Left ventricle myocardium inferior (tissue), 1 donor: ENCODE results near the gene AGBL4. TPM values are rescaled to one million over a fixed set of nuclear protein-coding genes. Genes with fewer than 3 reads are reported as not detected.

Source experiments
- DNase-seq: peaks from one replicate; pipeline ENCODE4 v3.0.0-alpha.2; 2020
- H3K27ac ChIP-seq: fragments of 200-600 bp; replicated peaks from 2 replicates; pipeline ENCODE4 v1.8.0; 2021
- H3K27me3 ChIP-seq: fragments of 200-600 bp; 2 replicates; pipeline ENCODE4 v1.8.0; 2021; ENCODE audit warnings: low read depth
- H3K36me3 ChIP-seq: fragments of 200-600 bp; 2 replicates; pipeline ENCODE4 v1.8.0; 2021
- H3K4me1 ChIP-seq: fragments of 200-600 bp; 2 replicates; pipeline ENCODE4 v1.8.0; 2021
- H3K4me3 ChIP-seq: fragments of 200-600 bp; 2 replicates; pipeline ENCODE4 v1.8.0; 2021; ENCODE audit warnings: mild to moderate bottlenecking, moderate library complexity
- H3K9me3 ChIP-seq: fragments of 200-600 bp; replicated peaks from 2 replicates; pipeline ENCODE4 v1.8.0; 2021
- intact Hi-C: fragments of 100-400 bp; cut with micrococcal nuclease; formaldehyde crosslinking; loops from one replicate; pipeline ENCODE4 v1.11.0; 2022
- total RNA-seq: library from RNA; stranded (reverse); fragmentation: NEBNext Ultra II Directional; extraction: Animal tissue kit (Norgen Biotek cat#: 25700); gene quantifications from one replicate; pipeline ENCODE4 v1.2.1, GENCODE V29; 2021
- TF ChIP-seq, protein P1 (sequence below): fragments of 200-600 bp; IDR thresholded peaks from 2 replicates; pipeline ENCODE4 v1.8.0; 2021; ENCODE audit warnings: antibody characterized with exemption, mild to moderate bottlenecking, borderline replicate concordance
- donor health status: DM: no; HTN: yes; CAD: no; lungs with severe emphysema.

The AGBL4 gene
- total RNA-seq, 1 donor from 2014 or later: 0.38 TPM

GRCh38 chr1:49906365-49906764, 117.4 kb downstream of the AGBL4 start:
- no peak for DNase-seq
- no peaks in the 10 kb centered on the region for H3K36me3 ChIP-seq
- no peak overlapping the region for H3K27ac ChIP-seq
- no peaks in the 10 kb centered on the region for H3K9me3 ChIP-seq
- intact Hi-C loops: no loop called here
- H3K4me3 ChIP-seq: no peak overlapping the region
- H3K27me3 ChIP-seq: no peaks in the 10 kb centered on the region
- TF ChIP-seq, protein P1, sequence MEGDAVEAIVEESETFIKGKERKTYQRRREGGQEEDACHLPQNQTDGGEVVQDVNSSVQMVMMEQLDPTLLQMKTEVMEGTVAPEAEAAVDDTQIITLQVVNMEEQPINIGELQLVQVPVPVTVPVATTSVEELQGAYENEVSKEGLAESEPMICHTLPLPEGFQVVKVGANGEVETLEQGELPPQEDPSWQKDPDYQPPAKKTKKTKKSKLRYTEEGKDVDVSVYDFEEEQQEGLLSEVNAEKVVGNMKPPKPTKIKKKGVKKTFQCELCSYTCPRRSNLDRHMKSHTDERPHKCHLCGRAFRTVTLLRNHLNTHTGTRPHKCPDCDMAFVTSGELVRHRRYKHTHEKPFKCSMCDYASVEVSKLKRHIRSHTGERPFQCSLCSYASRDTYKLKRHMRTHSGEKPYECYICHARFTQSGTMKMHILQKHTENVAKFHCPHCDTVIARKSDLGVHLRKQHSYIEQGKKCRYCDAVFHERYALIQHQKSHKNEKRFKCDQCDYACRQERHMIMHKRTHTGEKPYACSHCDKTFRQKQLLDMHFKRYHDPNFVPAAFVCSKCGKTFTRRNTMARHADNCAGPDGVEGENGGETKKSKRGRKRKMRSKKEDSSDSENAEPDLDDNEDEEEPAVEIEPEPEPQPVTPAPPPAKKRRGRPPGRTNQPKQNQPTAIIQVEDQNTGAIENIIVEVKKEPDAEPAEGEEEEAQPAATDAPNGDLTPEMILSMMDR: no peak
- H3K4me1 ChIP-seq: no peaks in the 10 kb centered on the region

- Histone ChIP-seq H3K36me3 (no peaks in the 10 kb centered on the region), H3K27ac (no peak overlapping the region), H3K9me3 (peaks cover 39% of the 10 kb centered on the region), H3K27me3 (no peaks in the 10 kb centered on the region), H3K4me1 (no peaks in the 10 kb centered on the region), H3K4me3 (no peak overlapping the region)
- intact Hi-C loops: no loop called here
- TF ChIP-seq, protein P1: no peak
- DNase-seq: no peak
These were observed 159.2 kb downstream of the AGBL4 start for GRCh38 chr1:49864581-49864980.

DNA sequence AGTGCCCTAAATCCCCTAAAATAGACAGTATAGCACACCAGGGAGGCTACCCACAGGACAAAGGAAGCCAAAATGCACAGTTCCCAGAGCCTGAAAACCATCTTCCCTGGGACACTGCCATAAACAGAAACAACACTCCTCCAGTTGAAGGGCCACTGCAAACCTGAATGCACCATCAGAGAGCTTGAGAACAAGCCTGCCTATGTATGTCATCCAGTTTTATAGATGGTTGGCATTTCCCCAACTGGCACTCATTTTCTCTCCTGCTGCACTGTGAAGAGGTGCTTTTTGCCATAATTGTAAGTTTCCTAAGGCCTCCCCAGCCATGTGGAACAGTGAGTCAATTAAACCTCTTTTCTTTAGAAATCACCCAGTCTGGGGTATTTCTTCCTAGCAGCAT, 169.0 kb downstream of the AGBL4 start:
- Histone ChIP-seq H3K27me3 (no peaks in the 10 kb centered on the region), H3K27ac (no peak overlapping the region), H3K4me3 (no peak overlapping the region), H3K4me1 (no peaks in the 10 kb centered on the region), H3K36me3 (no peaks in the 10 kb centered on the region), H3K9me3 (no peaks in the 10 kb centered on the region)
- intact Hi-C loops: no loop called here
- TF ChIP-seq, protein P1: no peak
- no peak for DNase-seq

DNA sequence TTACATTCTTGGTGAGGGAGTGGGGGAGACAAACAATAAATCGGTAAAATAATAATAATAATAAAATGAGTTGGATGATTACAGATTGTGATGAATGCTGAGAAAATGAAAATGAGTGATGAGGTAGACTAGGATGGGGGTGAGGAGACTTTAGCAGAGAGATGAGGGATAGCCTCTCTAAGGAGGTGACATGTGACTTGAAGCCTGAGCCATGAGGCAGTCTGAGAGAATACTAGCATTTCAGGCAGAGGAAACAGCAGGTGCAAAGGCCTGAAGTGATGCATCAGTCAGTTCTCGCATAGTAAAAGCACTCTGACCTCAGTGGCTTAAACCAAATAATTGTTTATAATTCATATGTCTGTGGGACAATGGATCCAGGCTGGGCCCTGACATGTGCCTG, 181.2 kb downstream of the AGBL4 start:
- Histone ChIP-seq H3K36me3 (no peaks in the 10 kb centered on the region), H3K9me3 (peaks cover 60% of the 10 kb centered on the region), H3K4me1 (no peaks in the 10 kb centered on the region), H3K4me3 (no peak overlapping the region), H3K27ac (no peak overlapping the region), H3K27me3 (no peaks in the 10 kb centered on the region)
- DNase-seq: no peak
- TF ChIP-seq, protein P1: no peak
- intact Hi-C loops: no loop called here

DNA sequence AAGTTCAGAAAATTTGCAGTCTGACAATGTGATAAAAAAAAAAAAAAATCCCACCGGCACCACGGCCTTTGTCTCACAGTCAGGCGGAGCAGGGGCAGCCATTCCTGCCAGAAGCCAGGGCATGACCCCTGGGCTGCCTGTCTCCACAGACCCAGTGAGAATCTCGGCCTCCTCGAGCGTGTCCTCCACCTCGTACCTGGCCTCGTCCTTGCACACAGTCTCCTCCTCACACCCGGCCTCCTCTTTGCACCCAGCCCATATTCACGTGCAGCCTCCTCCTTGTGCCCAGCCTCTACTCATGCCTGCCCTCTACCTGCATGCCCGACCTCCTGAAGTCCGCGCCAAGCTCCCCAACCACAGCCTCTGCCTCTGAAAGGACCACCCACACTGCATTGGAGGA, 182.0 kb downstream of the AGBL4 start:
- no peaks in the 10 kb centered on the region for H3K4me1 ChIP-seq
- H3K27ac ChIP-seq: no peak overlapping the region
- TF ChIP-seq, protein P1: no peak
- no peaks in the 10 kb centered on the region for H3K27me3 ChIP-seq
- no peak for DNase-seq
- no peak overlapping the region for H3K4me3 ChIP-seq
- H3K36me3 ChIP-seq: no peaks in the 10 kb centered on the region
- peaks cover 58% of the 10 kb centered on the region for H3K9me3 ChIP-seq
- intact Hi-C loops: no loop called here

DNA sequence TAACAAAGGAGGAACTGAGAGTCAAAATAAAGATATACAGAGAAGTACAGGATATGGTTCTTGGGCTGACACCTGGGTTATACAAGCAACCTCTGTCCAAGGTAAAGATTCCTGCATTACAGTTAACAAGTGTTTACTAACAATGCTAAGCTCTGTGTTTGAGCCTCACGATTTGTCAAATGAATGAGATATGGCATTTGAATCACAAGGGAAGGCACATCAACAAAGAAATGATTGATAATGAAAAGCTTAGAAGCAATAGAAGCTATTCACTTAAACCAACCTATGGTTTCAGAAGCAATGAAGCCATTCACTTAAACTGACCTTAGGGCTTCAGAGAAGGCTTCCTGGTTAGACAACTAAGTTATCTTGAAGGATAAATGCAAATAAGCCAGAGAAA, 199.5 kb downstream of the AGBL4 start:
- H3K36me3 ChIP-seq: no peaks in the 10 kb centered on the region
- no peaks in the 10 kb centered on the region for H3K4me1 ChIP-seq
- H3K27me3 ChIP-seq: no peaks in the 10 kb centered on the region
- no peak overlapping the region for H3K4me3 ChIP-seq
- intact Hi-C loops: no loop called here
- H3K27ac ChIP-seq: no peak overlapping the region
- H3K9me3 ChIP-seq: peaks cover 9% of the 10 kb centered on the region
- DNase-seq: no peak
- TF ChIP-seq, protein P1: no peak
